Lower leg skin (tissue), 3 donors: Measurements from ENCODE around the gene TTC23.

Experiments
- POLR2A ChIP-seq, 2 donors: fragments of 450-650 bp; IDR thresholded peaks; one replicate each; pipeline ENCODE4 v1.6.1; 2016 to 2017; ENCODE audit warnings: antibody characterized with exemption in 2 of 2, mild to moderate bottlenecking in 1 of 2, moderate library complexity in 1 of 2
- TF ChIP-seq, protein P1 (sequence below), 3 donors: fragments of 450-650 bp; IDR thresholded peaks; one replicate each; pipeline ENCODE4 v1.5.1; 2016; ENCODE audit warnings: antibody characterized with exemption in 3 of 3, mild to moderate bottlenecking in 3 of 3, moderate library complexity in 2 of 3

DNA sequence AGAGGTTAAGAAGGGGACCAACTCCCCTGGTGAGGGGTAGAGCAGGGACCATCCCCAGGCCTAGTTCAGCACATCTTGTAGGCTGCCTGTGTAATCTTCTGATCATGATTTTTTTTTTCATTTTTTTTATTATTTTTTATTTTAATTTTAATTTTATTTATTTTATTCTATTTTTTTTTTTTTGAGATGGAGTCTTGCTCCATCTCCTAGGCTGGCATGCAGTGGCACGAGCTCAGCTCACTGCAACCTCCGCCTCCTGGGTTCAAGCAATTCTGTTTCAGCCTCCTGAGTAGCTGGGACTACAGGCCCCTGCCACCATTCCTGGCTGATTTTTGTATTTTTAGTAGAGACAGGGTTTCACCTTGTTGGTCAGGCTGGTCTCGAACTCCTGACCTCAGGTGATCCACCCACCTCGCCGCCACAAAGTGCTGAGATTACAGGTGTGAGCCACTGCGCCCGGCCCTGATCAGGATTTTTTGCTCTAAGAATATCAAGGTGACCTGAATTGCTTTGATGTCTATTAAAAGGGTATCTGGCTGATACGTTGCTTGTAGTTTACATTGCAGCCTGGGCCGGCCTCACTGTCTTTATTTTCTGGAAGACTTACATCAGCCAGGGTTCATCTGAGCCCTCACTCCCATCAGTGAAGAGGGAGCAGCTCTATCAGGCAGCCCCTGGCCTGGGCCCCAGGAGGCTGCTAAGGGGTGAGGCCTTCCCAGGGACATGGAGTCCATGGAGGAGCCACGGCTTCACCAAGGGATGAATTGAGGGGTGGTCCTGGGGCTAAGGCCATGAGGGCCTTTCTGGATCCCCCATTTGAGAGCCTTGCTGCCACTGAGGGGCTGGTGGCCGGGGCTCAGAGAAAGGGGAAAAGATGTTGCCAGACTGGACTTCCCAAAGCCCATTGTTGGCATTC lies 133.8 kb downstream of the TTC23 start:
- TF ChIP-seq, protein P1, sequence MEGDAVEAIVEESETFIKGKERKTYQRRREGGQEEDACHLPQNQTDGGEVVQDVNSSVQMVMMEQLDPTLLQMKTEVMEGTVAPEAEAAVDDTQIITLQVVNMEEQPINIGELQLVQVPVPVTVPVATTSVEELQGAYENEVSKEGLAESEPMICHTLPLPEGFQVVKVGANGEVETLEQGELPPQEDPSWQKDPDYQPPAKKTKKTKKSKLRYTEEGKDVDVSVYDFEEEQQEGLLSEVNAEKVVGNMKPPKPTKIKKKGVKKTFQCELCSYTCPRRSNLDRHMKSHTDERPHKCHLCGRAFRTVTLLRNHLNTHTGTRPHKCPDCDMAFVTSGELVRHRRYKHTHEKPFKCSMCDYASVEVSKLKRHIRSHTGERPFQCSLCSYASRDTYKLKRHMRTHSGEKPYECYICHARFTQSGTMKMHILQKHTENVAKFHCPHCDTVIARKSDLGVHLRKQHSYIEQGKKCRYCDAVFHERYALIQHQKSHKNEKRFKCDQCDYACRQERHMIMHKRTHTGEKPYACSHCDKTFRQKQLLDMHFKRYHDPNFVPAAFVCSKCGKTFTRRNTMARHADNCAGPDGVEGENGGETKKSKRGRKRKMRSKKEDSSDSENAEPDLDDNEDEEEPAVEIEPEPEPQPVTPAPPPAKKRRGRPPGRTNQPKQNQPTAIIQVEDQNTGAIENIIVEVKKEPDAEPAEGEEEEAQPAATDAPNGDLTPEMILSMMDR (IDR thresholded peaks at IDR 0.05) = no peak
- no peak for TF ChIP-seq POLR2A (IDR thresholded peaks at IDR 0.05)
